ENCODE data around the gene PTGS1.
A peak's percentile ranks its signal among the peaks of the same experiment; 100 is the strongest.
"Not testable (repeated sequence)": the region's sequence is repeated elsewhere in the genome, so short reads cannot be mapped to it uniquely, and the experiment has no call there.

PTGS1 gene

DNA sequence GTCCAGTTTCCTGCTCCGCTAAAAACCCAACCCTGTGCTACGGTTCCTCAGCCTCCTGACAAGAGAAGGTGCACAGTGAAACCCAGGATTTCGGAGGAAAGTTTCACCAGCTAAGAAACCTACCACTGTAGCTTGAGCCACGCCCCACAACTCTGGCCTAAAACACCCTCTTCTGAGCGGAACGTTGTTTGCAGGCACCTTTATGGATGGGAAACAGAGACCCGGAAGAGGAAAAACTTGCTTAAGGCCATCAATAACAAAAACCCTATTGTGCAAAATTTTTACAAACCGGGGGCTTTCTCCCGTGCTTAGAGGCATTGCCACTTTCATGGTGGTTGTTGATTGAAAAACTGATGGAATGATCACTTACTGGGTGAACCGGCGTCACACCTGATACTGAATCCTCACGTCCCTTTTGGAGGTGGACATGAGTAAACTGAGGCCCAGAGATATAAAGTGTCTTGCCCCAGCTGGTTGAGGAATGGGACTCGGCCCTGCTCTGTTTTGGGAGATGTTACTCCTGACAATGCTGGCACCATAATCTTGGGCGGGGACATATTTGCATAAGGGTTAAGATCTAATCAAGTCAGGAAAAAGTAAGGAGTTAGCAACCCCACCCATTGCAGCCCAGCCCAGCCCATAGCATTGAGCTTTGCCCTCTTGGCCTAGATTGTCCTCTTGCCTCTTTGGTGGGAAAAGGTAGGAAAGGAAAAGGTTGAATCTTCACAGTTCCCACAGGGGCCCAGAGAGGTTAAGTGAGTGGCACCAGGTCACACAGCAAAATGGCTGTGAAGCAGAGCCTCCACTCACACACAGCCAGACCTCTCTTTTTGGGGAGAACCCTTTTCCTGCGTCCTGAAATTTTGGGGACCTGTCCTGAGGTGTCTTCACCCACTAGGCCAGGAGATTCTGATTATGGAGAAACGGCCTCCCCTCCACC, 23.2 kb upstream of the PTGS1 start:
- no peak for DNase-seq

GRCh38 chr9:122348288-122348777, 22.5 kb upstream of the PTGS1 start:
- no peak for DNase-seq

DNA sequence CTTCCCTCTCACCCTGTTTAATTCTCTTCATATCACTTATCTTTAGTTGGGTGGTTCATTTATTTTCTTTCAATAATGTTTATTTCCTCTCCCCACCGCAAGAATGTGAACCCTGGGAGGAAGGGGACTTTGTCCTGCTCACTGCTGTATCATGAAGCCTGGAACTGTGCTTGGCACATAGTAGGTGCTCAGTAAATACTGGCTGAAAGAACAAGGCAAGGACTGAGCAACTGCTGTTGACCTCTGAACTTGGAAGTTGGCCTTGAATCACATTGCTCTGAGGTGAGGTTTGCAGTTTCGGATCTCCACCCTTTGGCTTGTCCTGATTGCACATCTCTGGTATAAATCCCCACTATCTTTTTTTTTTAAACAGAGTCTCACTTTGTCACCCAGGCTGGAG, 22.0 kb upstream of the PTGS1 start:
- DNase-seq = no peak

GRCh38 chr9:122349201-122349600, 21.6 kb upstream of the PTGS1 start:
- no peak for DNase-seq

GRCh38 chr9:122350577-122351355, 20.1 kb upstream of the PTGS1 start:
- DNase-seq = peak; percentile 57

GRCh38 chr9:122354536-122355199, 16.2 kb upstream of the PTGS1 start:
- DNase-seq = no peak

- no peak for DNase-seq
These were observed 15.4 kb upstream of the PTGS1 start for GRCh38 chr9:122355336-122355875.

GRCh38 chr9:122356627-122357026, 14.2 kb upstream of the PTGS1 start:
- DNase-seq = no peak

DNA sequence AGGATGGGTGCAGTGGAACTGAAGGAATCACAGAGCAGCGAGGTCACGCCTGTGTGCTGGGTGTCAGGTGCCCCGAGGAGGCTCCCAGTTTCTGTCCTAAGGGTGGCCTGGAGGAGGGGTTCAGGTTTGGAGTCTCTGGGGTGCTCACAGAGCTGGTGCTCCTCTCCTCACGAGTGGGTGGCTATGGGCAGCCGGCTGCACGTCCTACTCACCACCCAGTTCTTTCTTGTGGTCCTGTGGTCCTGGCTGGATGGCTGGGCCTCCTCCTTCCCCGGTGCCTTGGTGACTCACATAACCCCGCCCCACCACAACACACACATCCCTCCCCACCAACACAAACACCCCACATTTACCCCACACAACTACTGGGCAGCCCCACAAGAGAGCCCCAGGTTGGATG, 9.9 kb upstream of the PTGS1 start:
- DNase-seq = no peak

DNA sequence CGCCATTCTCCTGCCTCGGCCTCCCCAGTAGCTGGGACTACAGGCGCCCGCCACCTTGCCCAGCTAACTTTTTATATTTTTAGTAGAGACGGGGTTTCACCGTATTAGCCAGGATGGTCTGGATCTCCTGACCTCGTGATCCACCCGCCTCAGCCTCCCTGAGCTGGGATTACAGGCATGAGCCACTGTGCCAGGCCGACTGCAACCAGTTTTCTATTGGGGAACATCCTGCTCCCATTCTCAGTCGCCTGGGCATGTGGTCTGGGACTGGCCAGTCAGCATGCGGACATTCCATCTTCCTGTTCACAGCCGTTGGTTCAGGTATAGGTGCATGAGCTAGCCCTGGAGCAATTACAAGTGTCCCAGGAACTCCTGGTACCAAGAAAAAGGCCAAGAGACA, 7.7 kb upstream of the PTGS1 start:
- DNase-seq = not testable (repeated sequence)

DNA sequence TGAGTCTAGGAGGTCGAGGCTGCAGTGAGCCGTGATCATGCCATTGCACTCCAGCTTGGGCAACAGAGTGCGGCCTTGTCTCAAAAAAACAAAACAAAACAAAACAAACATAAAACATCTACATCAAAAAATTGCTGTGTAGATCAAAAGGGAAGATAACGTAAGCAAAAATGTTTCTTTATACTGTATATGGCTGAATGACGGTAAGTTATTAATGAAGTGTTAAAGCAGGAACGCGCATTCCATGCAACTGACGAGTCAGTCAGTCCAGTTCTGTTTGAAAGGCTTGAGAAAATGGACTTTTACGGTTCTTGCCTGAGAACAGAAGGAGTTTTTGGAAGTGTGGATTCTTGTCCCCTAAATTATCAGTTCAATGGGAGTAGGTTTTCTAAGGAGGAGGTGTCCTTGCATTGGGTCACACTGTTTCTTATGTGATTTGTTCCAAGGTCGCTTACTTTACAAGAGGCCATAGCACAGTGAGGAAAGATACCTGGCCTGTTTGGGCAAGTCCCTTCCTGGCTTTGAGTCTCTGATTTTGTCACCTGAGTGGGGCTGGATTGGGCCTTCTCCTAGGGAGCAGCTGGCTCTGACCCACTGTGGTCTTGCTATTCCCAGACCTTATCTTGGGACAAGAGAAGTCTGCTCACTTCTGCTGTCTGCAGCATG, 6.6 kb upstream of the PTGS1 start:
- DNase-seq = no peak

DNA sequence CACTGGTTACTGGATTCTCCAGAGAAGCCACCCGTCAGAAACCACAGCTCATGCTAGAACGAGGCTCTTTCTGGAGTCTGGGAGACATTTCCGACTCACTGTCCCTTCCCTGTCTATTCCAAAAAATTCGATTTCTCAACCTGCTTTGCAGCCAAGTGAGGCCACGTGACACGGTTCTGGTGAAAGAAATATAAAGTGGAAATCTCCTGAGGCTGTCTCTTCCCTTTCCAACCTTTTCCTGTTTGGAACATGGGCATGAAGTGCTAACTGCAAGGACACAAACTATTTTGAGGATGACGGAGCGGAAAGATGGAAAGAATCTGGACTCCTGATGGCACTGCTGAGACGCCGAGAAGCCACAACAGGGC, 6.1 kb upstream of the PTGS1 start:
- DNase-seq = no peak

DNA sequence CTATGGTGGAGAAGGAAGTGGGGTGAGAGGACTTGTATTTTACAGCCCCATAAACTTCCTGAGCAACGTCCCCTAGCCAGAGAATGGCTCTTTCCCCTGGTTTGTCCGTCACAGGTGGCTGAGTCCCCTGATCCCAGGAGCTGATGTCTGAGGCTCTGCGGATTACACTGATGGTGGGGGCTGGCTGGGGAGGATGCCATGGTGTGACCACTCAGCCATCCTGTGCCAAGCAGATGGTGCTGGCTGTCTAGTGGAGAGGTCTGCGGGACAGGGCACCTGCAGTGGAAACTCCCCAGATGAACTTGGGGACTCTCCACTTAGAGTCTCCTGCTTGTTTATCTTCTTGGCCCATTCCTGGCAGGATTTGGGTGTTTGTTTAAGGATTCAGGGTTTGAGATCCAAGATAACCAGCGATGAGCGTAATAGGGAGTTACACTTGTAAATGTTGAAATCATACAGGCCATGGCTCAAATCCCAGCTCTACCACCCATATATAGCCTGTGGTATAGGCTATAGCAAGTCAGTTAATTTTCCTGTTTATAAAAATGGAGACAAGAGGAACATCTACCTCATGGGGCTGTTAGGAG, 4.7 kb upstream of the PTGS1 start:
- no peak for DNase-seq

GRCh38 chr9:122367065-122367464, 3.8 kb upstream of the PTGS1 start:
- no peak for DNase-seq

DNA sequence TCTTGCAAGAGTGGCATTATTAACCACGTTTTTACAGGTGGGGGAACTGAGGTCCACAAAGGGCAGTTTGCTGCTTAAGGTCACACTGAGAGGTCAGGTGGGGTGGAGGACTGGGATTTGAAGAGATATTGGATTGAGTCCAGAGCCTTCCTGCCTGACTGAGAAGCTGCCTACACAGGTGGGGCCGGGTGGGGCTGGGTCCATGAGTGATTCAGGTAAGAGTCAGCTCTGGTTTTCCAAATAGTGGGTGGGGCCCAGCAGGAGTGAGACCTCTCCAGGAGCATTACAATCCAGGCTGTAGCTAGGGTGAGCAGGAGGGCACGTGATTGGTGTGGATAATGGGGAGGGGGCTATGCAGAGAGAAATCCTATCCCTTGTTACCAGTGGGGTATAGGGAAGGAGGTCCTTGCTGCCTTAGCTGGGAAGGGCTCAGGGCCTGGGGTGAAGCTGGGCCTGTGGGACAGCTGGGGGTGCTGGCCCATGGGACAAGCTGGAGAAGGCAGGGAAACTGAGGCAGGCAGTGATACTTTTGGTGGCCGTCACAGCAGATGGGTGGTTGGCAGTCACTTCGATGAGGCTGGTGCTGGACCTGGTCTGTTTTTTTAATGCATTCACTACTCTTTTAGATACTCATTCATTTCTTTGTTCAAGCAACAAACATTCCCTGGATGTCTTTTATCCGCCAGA, 2.9 kb upstream of the PTGS1 start:
- DNase-seq = no peak

- DNase-seq = no peak
These were observed 2.2 kb upstream of the PTGS1 start for GRCh38 chr9:122368642-122369041.

DNA sequence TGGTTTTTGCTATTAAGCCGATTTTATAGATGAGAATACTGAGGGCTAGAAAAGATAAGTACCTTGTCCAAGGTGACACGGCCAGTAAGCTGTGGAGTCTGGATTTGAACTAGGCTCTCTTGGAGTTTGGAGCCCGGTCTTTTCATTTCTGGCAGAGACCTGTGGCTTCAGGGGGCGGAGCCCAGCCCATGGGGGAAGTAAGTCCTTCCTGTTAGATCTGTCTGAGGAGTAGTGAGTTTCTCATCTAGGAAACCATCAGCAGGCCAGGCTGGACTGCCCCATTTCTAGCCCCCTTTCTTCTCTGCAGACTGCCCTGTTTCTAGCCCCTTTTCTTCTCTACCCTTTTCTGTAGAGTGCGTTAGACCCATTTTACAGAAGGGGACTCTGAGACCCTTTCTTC, 521 bp upstream of the PTGS1 start:
- DNase-seq = no peak

DNA sequence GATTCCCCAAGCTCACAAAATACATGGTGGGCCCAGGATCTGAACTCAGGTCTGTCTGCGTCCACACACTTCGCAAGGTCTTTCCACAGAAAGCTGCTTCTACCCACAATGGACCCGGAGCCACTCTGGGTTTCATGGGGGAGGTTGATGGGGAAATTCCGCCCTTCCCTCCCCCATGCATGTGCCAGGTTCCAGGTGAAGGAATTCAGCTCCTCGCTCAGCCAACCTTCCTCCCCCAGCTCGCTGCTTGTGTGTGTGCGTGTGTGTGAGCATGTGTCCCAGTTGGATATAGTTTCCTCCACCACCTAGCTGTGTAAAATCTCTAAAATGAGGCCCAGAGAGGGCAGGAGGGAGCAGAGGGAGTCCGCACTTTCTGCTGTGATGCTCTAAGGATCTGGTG, 1.0 kb downstream of the PTGS1 start:
- DNase-seq = no peak

DNA sequence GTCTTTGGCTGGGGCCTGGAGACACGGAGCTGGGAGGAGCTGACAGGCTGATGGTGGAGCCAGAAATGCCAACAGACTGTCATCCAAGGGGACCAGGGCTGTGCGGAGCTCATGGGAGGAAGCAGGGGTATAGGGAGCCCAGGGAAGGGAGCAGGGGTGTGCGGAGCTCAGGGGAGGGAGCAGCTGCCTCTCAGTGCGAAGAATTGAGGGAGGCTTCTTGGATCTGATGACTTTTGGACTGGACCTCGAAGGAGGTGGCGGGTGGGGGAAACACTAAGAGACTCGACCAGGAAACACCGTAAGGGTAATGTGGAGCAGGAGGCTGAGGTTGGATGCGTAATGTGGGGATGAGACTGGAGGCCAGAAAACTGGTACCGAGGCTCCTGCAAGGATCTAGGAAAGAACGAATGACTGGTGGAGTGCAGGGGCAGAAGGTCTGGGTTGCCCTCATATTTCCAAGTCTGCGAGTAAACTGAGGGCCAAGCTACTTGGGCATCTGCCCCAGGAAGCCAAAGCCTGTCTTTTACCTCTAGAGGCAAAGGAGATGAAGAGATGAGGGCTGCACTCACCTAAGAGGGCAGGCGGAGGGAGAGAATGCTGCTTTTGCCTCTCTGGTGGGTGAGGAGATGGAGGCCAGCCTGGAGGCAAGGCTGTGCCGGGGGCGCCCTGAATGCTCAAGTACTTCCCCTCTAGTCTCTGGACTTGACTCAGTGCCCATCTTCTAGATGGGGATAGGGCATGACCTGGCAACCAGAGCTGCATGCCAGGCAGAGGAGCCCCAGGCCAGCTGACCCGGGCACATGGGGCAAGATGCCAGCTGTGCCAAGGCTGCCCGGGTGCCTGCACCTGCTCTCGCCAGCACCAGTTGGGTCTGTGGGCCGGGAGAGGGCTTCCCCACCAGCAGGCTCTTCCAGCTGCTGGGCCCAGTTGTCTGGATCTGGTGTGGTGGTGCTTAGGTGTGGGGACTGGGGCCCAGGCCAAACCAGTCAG, 2.3 kb downstream of the PTGS1 start:
- no peak for DNase-seq

DNA sequence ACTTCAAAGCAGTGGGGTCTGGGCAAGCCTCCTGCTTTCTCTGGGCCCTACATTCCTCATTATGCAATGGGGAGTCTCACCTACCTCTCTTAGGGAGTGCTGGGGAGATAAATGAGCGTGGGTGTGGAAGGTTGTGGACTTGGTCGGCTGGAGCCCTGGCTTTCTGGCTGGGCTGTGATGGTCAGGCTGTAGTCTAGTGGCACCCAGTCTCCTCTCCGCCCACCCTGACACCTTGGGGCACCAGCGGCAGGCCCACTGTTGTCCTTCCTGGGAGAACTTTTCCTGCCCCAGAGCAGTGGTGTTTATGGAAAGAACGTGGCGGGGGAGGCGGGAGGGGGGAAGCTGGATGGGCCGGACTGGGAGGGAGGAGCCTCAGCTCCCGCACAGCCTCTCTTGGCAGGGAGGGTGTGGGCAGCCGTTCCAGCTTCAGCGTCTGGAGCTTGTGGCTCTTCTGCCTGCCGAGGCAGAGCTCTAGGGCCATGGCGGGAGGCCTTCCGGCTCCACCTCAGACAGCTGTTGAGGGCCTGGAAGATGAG, 4.1 kb downstream of the PTGS1 start:
- no peak for DNase-seq

Data from NCI-H1436 (cell line).